Omental fat pad (tissue), 4 donors: ENCODE results near the gene GTF2H4. TPM values are rescaled to one million over a fixed set of nuclear protein-coding genes. Genes with fewer than 3 reads are reported as not detected.
"Not testable (repeated sequence)": the region's sequence is repeated elsewhere in the genome, so short reads cannot be mapped to it uniquely, and the experiment has no call there.

Experiments used
- ATAC-seq: fragments of 150-250 bp; one replicate; pipeline ENCODE4 v1.9.1; 2016; ENCODE audit warnings: mild to moderate bottlenecking, moderate library complexity; ENCODE audit not compliant: low FRiP score
- DNase-seq: peaks from one replicate; pipeline ENCODE4 v3.0.0-alpha.2; 2019; ENCODE audit warnings: low spot score
- CTCF ChIP-seq, 3 donors: fragments of 450-650 bp; IDR thresholded peaks; one replicate each; pipeline ENCODE4 v1.5.1; 2016 to 2017; ENCODE audit warnings: antibody characterized with exemption in 3 of 3, mild to moderate bottlenecking in 3 of 3, moderate library complexity in 2 of 3
- total RNA-seq, 4 donors: library from RNA; depleted of rRNA; stranded (reverse); fragments of >200 nt; gene quantifications; one replicate each; pipeline ENCODE4 v1.1.0, GENCODE V29; 2016

Gene GTF2H4
- 10 to 100 TPM; 10.3 to 22.2 (median 14.7) TPM for total RNA-seq

GRCh38 chr6:30907758-30908591 lies at the start of gene GTF2H4:
GTF2H4 (plus strand) TSS chr6:30908207.
- no peak for TF ChIP-seq CTCF (IDR thresholded peaks at IDR 0.05)
- peak; percentile 99 for ATAC-seq
- DNase-seq: peak; percentile 81

GRCh38 chr6:30859726-30860125 lies 48.3 kb upstream of the GTF2H4 start:
- ATAC-seq, DNase-seq: not testable (repeated sequence)

GRCh38 chr6:30861257-30862048 lies 46.6 kb upstream of the GTF2H4 start:
- DNase-seq (no peak), ATAC-seq (no peak)
- no peak for TF ChIP-seq CTCF (IDR thresholded peaks at IDR 0.05)

- no peak for TF ChIP-seq CTCF (IDR thresholded peaks at IDR 0.05)
- ATAC-seq (no peak), DNase-seq (no peak)
These were observed 45.7 kb upstream of the GTF2H4 start for GRCh38 chr6:30862156-30862875.

GRCh38 chr6:30864325-30864724 lies 43.7 kb upstream of the GTF2H4 start:
- no peak for TF ChIP-seq CTCF (IDR thresholded peaks at IDR 0.05)
- ATAC-seq (no peak), DNase-seq (no peak)

GRCh38 chr6:30869241-30869749 lies 38.7 kb upstream of the GTF2H4 start:
- not testable (repeated sequence) for DNase-seq, ATAC-seq

GRCh38 chr6:30870546-30870945 lies 37.5 kb upstream of the GTF2H4 start:
- no peak for ATAC-seq
- no peak for DNase-seq
- no peak for TF ChIP-seq CTCF (IDR thresholded peaks at IDR 0.05)
